SU-DHL-6 (cell line): ENCODE data around the gene WDPCP.
"Not testable (repeated sequence)": the region's sequence is repeated elsewhere in the genome, so short reads cannot be mapped to it uniquely, and the experiment has no call there.

Experiments used
- H2AFZ ChIP-seq: fragments of 200-600 bp; sonication (generic); 2 replicates; pipeline ENCODE4 v1.6.1; 2014; ENCODE audit warnings: low read depth, mild to moderate bottlenecking, moderate library complexity, mixed read lengths, antibody characterized with exemption, low read length; ENCODE audit not compliant: severe bottlenecking
- H3F3A ChIP-seq: fragments of 200-600 bp; shearing (Covaris generic); 2 replicates; pipeline ENCODE4 v1.6.0; 2016; ENCODE audit warnings: antibody characterized with exemption, mild to moderate bottlenecking; ENCODE audit not compliant: insufficient read depth
- H3K27ac ChIP-seq: fragments of 200-600 bp; sonication (generic); 2 replicates; pipeline ENCODE4 v1.5.1; 2016; ENCODE audit warnings: low read depth, mild to moderate bottlenecking, low read length, moderate library complexity, mixed read lengths
- H3K27me3 ChIP-seq: fragments of 200-600 bp; sonication (generic), shearing (Covaris generic); 2 replicates; pipeline ENCODE4 v1.6.0; 2014; ENCODE audit warnings: mild to moderate bottlenecking, low read length
- H3K36me3 ChIP-seq: fragments of 200-600 bp; sonication (generic); 2 replicates; pipeline ENCODE4 v1.6.1; 2014; ENCODE audit warnings: mild to moderate bottlenecking, low read length, mixed read lengths
- H3K4me2 ChIP-seq: fragments of 300-600, 200-600 bp; shearing (Covaris generic), sonication (generic); 2 replicates; pipeline ENCODE4 v1.6.0; 2014; ENCODE audit warnings: low read length, low read depth, mild to moderate bottlenecking; ENCODE audit not compliant: poor library complexity, severe bottlenecking
- H3K4me3 ChIP-seq: fragments of 200-600 bp; sonication (generic); 2 replicates; pipeline ENCODE4 v1.5.1; 2014; ENCODE audit warnings: antibody characterized with exemption, low read length, mild to moderate bottlenecking, mixed read lengths; ENCODE audit not compliant: insufficient read depth, poor library complexity, severe bottlenecking
- H3K79me2 ChIP-seq: fragments of 200-600 bp; sonication (generic); 2 replicates; pipeline ENCODE4 v1.6.1; 2014; ENCODE audit warnings: mild to moderate bottlenecking, low read length, moderate library complexity; ENCODE audit not compliant: insufficient read depth
- H3K9ac ChIP-seq: fragments of 200-600 bp; sonication (generic); 2 replicates; pipeline ENCODE4 v1.7.0; 2014; ENCODE audit warnings: mild to moderate bottlenecking, low read length
- H3K9me2 ChIP-seq: fragments of 200-600 bp; sonication (generic); replicated peaks from 2 replicates; pipeline ENCODE4 v1.6.1; 2014; ENCODE audit warnings: low read length; ENCODE audit not compliant: insufficient read depth
- H3K9me3 ChIP-seq: fragments of 200-600 bp; sonication (generic); 2 replicates; pipeline ENCODE4 v1.6.1; 2014; ENCODE audit warnings: low read length, mixed read lengths; ENCODE audit not compliant: insufficient read depth
- H4K20me1 ChIP-seq: fragments of 200-600 bp; sonication (generic); 2 replicates; pipeline ENCODE4 v1.6.1; 2014; ENCODE audit warnings: low read depth, mild to moderate bottlenecking, antibody characterized with exemption, low read length, moderate library complexity, mixed read lengths
- CTCF ChIP-seq: fragments of 200-600 bp; sonication (generic); IDR thresholded peaks from one replicate; pipeline ENCODE4 v1.5.1; 2017; ENCODE audit warnings: antibody characterized with exemption, mild to moderate bottlenecking, low read length, moderate library complexity; ENCODE audit not compliant: insufficient read depth, poor library complexity, severe bottlenecking
- EZH2phosphoT487 ChIP-seq: fragments of 200-600 bp; sonication (generic), shearing (Covaris generic); conservative IDR thresholded peaks from 2 replicates; pipeline ENCODE4 v1.6.1; 2018; ENCODE audit warnings: mild to moderate bottlenecking, antibody characterized with exemption, low read length, moderate library complexity, mixed read lengths

Gene WDPCP

GRCh38 chr2:63078852-63079606, 509.2 kb downstream of the WDPCP start:
- Histone ChIP-seq H3K27ac (no peak overlapping the region), H3K4me3 (no peak overlapping the region), H3K9me3 (no peaks in the 10 kb centered on the region), H4K20me1 (no peaks in the 10 kb centered on the region), H3K36me3 (no peaks in the 10 kb centered on the region), H3K4me2 (no peak overlapping the region), H3K79me2 (no peaks in the 10 kb centered on the region), H3F3A (no peaks in the 10 kb centered on the region), H3K9ac (no peak overlapping the region), H3K27me3 (no peaks in the 10 kb centered on the region), H3K9me2 (no peaks in the 10 kb centered on the region), H2AFZ (peak overlapping the region; percentile 70)
- TF ChIP-seq CTCF (peak; percentile 75), EZH2phosphoT487 (no peak)

GRCh38 chr2:63074399-63074798, 513.9 kb downstream of the WDPCP start:
- H3K9me2 ChIP-seq, H2AFZ ChIP-seq, H3K79me2 ChIP-seq, H4K20me1 ChIP-seq, H3K4me3 ChIP-seq, H3F3A ChIP-seq, H3K4me2 ChIP-seq, H3K9ac ChIP-seq, H3K27ac ChIP-seq, H3K36me3 ChIP-seq, H3K9me3 ChIP-seq, H3K27me3 ChIP-seq: not testable (repeated sequence)

GRCh38 chr2:63073994-63074393, 514.3 kb downstream of the WDPCP start:
- Histone ChIP-seq H4K20me1 (no peaks in the 10 kb centered on the region), H3K27ac (no peak overlapping the region), H3K27me3 (no peaks in the 10 kb centered on the region), H3K4me2 (no peak overlapping the region), H3F3A (no peaks in the 10 kb centered on the region), H3K9ac (no peak overlapping the region), H3K36me3 (no peaks in the 10 kb centered on the region), H3K4me3 (no peak overlapping the region), H3K79me2 (no peaks in the 10 kb centered on the region), H3K9me3 (no peaks in the 10 kb centered on the region), H2AFZ (no peak overlapping the region), H3K9me2 (no peaks in the 10 kb centered on the region)
- no peak for TF ChIP-seq CTCF
- TF ChIP-seq EZH2phosphoT487: no peak

GRCh38 chr2:63071664-63072063, 516.6 kb downstream of the WDPCP start:
- H4K20me1 ChIP-seq: no peaks in the 10 kb centered on the region

More at GRCh38 chr2:63071664-63072063, 516.6 kb downstream of the WDPCP start:
- Histone ChIP-seq H3K9me2 (no peaks in the 10 kb centered on the region), H3F3A (no peaks in the 10 kb centered on the region), H2AFZ (no peak overlapping the region), H3K27ac (no peak overlapping the region), H3K9ac (no peak overlapping the region), H3K27me3 (no peaks in the 10 kb centered on the region), H3K4me3 (no peak overlapping the region), H3K4me2 (no peak overlapping the region), H3K79me2 (no peaks in the 10 kb centered on the region), H3K9me3 (no peaks in the 10 kb centered on the region), H3K36me3 (no peaks in the 10 kb centered on the region)
- TF ChIP-seq CTCF (no peak), EZH2phosphoT487 (no peak)
